IMR-90 (cell line): ENCODE results near the gene PPP1R13L. TPM values are rescaled to one million over a fixed set of nuclear protein-coding genes. Genes with fewer than 3 reads are reported as not detected.

Experiments used
- ATAC-seq: fragments of 200-7000 bp; cut with Tn5 transposase; 2 replicates; pipeline ENCODE4 v1.9.1; 2020; ENCODE audit warnings: low read depth, mild to moderate bottlenecking, moderate library complexity
- BruUV-seq: library from RNA; stranded (reverse); fragments of 400-500 nt; replicated peaks from 2 replicates; lab custom pipeline; 2021; lab: Mats Ljungman, UMichigan
- CTCF ChIA-PET: fragments of 300-600 bp; formaldehyde crosslinking; extraction: SDS; loops from one replicate; lab custom pipeline; 2021; ENCODE audit warnings: antibody characterized with exemption; lab: Yijun Ruan, JAX
- POLR2A ChIA-PET: fragments of 300-600 bp; sonication (Branson Sonifier 250); formaldehyde crosslinking; loops from one replicate; lab custom pipeline; 2022; ENCODE audit warnings: antibody characterized with exemption; ENCODE audit not compliant: unreplicated experiment; lab: Charles Lee
- DNase-seq: peaks from one replicate; pipeline ENCODE4 v3.0.0; 2013
- H2AFZ ChIP-seq: replicated peaks from 2 replicates; pipeline ENCODE3; 2013; ENCODE audit warnings: low read length, mild to moderate bottlenecking; ENCODE audit not compliant: poor library complexity
- H2AK5ac ChIP-seq: 2 replicates; pipeline ENCODE4 v1.6.1; 2013; ENCODE audit warnings: low read depth, low read length, inconsistent platforms
- H2AK9ac ChIP-seq: replicated peaks from 2 replicates; pipeline ENCODE3; 2013; ENCODE audit warnings: mild to moderate bottlenecking, low read depth, low read length, moderate library complexity; ENCODE audit not compliant: poor library complexity
- H2BK120ac ChIP-seq: 2 replicates; pipeline ENCODE4 v1.6.1; 2013; ENCODE audit warnings: low read depth, low read length, inconsistent platforms
- H2BK15ac ChIP-seq: 3 replicates; pipeline ENCODE4 v1.6.1; 2013; ENCODE audit warnings: low read depth, low read length, inconsistent platforms
- H2BK20ac ChIP-seq: 2 replicates; pipeline ENCODE4 v1.6.1; 2013; ENCODE audit warnings: low read depth, mild to moderate bottlenecking, inconsistent platforms, low read length, moderate library complexity
- H2BK5ac ChIP-seq: 2 replicates; pipeline ENCODE4 v1.6.1; 2013; ENCODE audit warnings: mild to moderate bottlenecking, low read depth, low read length, inconsistent platforms; ENCODE audit not compliant: poor library complexity, severe bottlenecking
- H3K14ac ChIP-seq: replicated peaks from 2 replicates; pipeline ENCODE4 v1.6.1; 2013; ENCODE audit warnings: low read depth, low read length, inconsistent platforms
- H3K18ac ChIP-seq: 2 replicates; pipeline ENCODE4 v1.6.1; 2013; ENCODE audit warnings: low read depth, low read length, control low read depth
- H3K23ac ChIP-seq: 2 replicates; pipeline ENCODE4 v1.6.1; 2013; ENCODE audit warnings: low read depth, low read length, inconsistent platforms
- H3K27ac ChIP-seq: 2 replicates; pipeline ENCODE4 v1.5.1; 2013; ENCODE audit warnings: mild to moderate bottlenecking, control low read depth, low read length; ENCODE audit not compliant: insufficient read depth
- H3K27me3 ChIP-seq: 2 replicates; pipeline ENCODE4 v1.6.1; 2013; ENCODE audit warnings: low read length; ENCODE audit not compliant: control insufficient read depth, insufficient read depth
- H3K36me3 ChIP-seq: 2 replicates; pipeline ENCODE4 v1.6.1; 2013; ENCODE audit warnings: low read length, mixed read lengths; ENCODE audit not compliant: control insufficient read depth, insufficient read depth
- H3K4ac ChIP-seq: 2 replicates; pipeline ENCODE4 v1.6.1; 2013; ENCODE audit warnings: low read depth, low read length, inconsistent platforms
- H3K4me1 ChIP-seq: 2 replicates; pipeline ENCODE4 v1.6.1; 2013; ENCODE audit warnings: low read length, mixed read lengths; ENCODE audit not compliant: control insufficient read depth, insufficient read depth
- H3K4me2 ChIP-seq: 2 replicates; pipeline ENCODE4 v1.6.1; 2013; ENCODE audit warnings: low read depth, mild to moderate bottlenecking, control low read depth, low read length, moderate library complexity
- H3K4me3 ChIP-seq: 2 replicates; pipeline ENCODE4 v1.5.1; 2013; ENCODE audit warnings: low read depth, mild to moderate bottlenecking, control low read depth, low read length, moderate library complexity; ENCODE audit not compliant: insufficient read depth
- H3K56ac ChIP-seq: 2 replicates; pipeline ENCODE4 v1.6.1; 2013; ENCODE audit warnings: low read length, inconsistent platforms; ENCODE audit not compliant: insufficient read depth; ENCODE audit errors: extremely low read depth
- H3K79me1 ChIP-seq, 2 experiments: 2 replicates each; pipeline ENCODE4 v1.6.1; 2013; ENCODE audit warnings: low read length in 2 of 2, inconsistent platforms in 1 of 2, low read depth in 1 of 2
- H3K9ac ChIP-seq: 2 replicates; pipeline ENCODE4 v1.6.1; 2013; ENCODE audit warnings: low read depth, low read length, control low read depth
- H3K9me1 ChIP-seq: 2 replicates; pipeline ENCODE4 v1.6.1; 2013; ENCODE audit warnings: low read length, inconsistent platforms; ENCODE audit not compliant: insufficient read depth
- H3K9me3 ChIP-seq: 2 replicates; pipeline ENCODE4 v1.6.1; 2013; ENCODE audit warnings: low read length; ENCODE audit not compliant: control insufficient read depth, insufficient read depth
- H4K20me1 ChIP-seq: 2 replicates; pipeline ENCODE4 v1.6.1; 2013; ENCODE audit warnings: low read length, inconsistent platforms; ENCODE audit not compliant: insufficient read depth
- H4K5ac ChIP-seq: 2 replicates; pipeline ENCODE4 v1.6.1; 2013; ENCODE audit warnings: mild to moderate bottlenecking, low read depth, low read length, control low read depth
- H4K8ac ChIP-seq, 2 experiments: 2 replicates each; pipeline ENCODE4 v1.6.1; 2013; ENCODE audit warnings: low read depth in 2 of 2, low read length in 2 of 2, control low read depth in 1 of 2, inconsistent platforms in 1 of 2
- H4K91ac ChIP-seq: 2 replicates; pipeline ENCODE4 v1.6.1; 2013; ENCODE audit warnings: low read depth, low read length, inconsistent platforms; ENCODE audit not compliant: insufficient read depth
- BHLHE40 ChIP-seq: fragments of 150-350 bp; IDR thresholded peaks from 2 replicates; pipeline ENCODE4 v1.6.1; 2016; ENCODE audit warnings: mild to moderate bottlenecking, low read depth, low read length
- CEBPB ChIP-seq: IDR thresholded peaks from 2 replicates; pipeline ENCODE4 v1.6.1; 2012; ENCODE audit warnings: low read depth, low read length, improper control_type of control experiment
- CHD1 ChIP-seq: IDR thresholded peaks from 2 replicates; pipeline ENCODE4 v1.6.1; 2012; ENCODE audit warnings: low read depth, low read length, improper control_type of control experiment
- CTCF ChIP-seq: conservative IDR thresholded peaks from 2 replicates; pipeline ENCODE4 v1.5.1; 2012; ENCODE audit warnings: mild to moderate bottlenecking, low read depth, low read length, improper control_type of control experiment
- ELK1 ChIP-seq: fragments of 150-350 bp; IDR thresholded peaks from 2 replicates; pipeline ENCODE4 v1.6.1; 2016; ENCODE audit warnings: low read depth, mild to moderate bottlenecking, low read length, moderate library complexity, borderline replicate concordance
- FOS ChIP-seq: fragments of 150-350 bp; IDR thresholded peaks from 2 replicates; pipeline ENCODE4 v1.6.1; 2016; ENCODE audit warnings: low read depth, low read length
- MAFK ChIP-seq: IDR thresholded peaks from 2 replicates; pipeline ENCODE4 v1.6.1; 2012; ENCODE audit warnings: low read depth, low read length, improper control_type of control experiment
- MAZ ChIP-seq: IDR thresholded peaks from 2 replicates; pipeline ENCODE4 v1.6.1; 2012; ENCODE audit warnings: low read depth, mild to moderate bottlenecking, low read length, improper control_type of control experiment, moderate library complexity, borderline replicate concordance
- MXI1 ChIP-seq: IDR thresholded peaks from 2 replicates; pipeline ENCODE4 v1.6.1; 2012; ENCODE audit warnings: low read depth, mild to moderate bottlenecking, low read length, moderate library complexity, borderline replicate concordance
- NFE2L2 ChIP-seq: fragments of 150-350 bp; IDR thresholded peaks from 2 replicates; pipeline ENCODE4 v1.6.1; 2016; ENCODE audit warnings: low read depth, mild to moderate bottlenecking, low read length
- POLR2A ChIP-seq: IDR thresholded peaks from 2 replicates; pipeline ENCODE4 v1.6.1; 2012; ENCODE audit warnings: mild to moderate bottlenecking, low read depth, low read length
- RAD21 ChIP-seq: IDR thresholded peaks from 2 replicates; pipeline ENCODE4 v1.6.1; 2012; ENCODE audit warnings: low read length, improper control_type of control experiment
- RCOR1 ChIP-seq: IDR thresholded peaks from 2 replicates; pipeline ENCODE4 v1.6.1; 2012; ENCODE audit warnings: mild to moderate bottlenecking, low read length, improper control_type of control experiment; ENCODE audit not compliant: insufficient replicate concordance
- RFX5 ChIP-seq: IDR thresholded peaks from 2 replicates; pipeline ENCODE4 v1.8.0; 2012; ENCODE audit warnings: low read depth, mild to moderate bottlenecking, low read length, moderate library complexity
- SMC3 ChIP-seq: fragments of 150-350 bp; IDR thresholded peaks from 2 replicates; pipeline ENCODE4 v1.6.1; 2016; ENCODE audit warnings: low read depth, mild to moderate bottlenecking, antibody characterized with exemption, low read length, moderate library complexity
- USF2 ChIP-seq: fragments of 150-350 bp; IDR thresholded peaks from 2 replicates; pipeline ENCODE4 v1.6.1; 2017; ENCODE audit warnings: mild to moderate bottlenecking, antibody characterized with exemption, low read length, low read depth
- WGBS, 2 experiments: methylation state at CpG; one replicate each; pipeline versions ENCODE4 v1.1.5 to v1.1.7; 2013; ENCODE audit warnings: missing lambda C conversion rate in 2 of 2; ENCODE audit not compliant: insufficient read length in 1 of 2; ENCODE audit errors: extremely low coverage in 2 of 2; 5-methylcytosine and 5-hydroxymethylcytosine counted together
- dilution Hi-C: fragments of 300-500 bp; cut with HindIII; formaldehyde crosslinking; loops from one replicate; pipeline ENCODE4 v1.14.3; 2018; ENCODE audit warnings: low sequenced_read_pairs; ENCODE audit not compliant: unreplicated experiment
- in situ Hi-C: fragments of 300-500 bp; cut with MboI; formaldehyde crosslinking; loops from 3 replicates; pipeline ENCODE4 v1.14.3; 2019; ENCODE audit warnings: low sequenced_read_pairs, inconsistent platforms, mixed read lengths
- intact Hi-C: fragments of 100-400 bp; cut with micrococcal nuclease; formaldehyde crosslinking; loops from 2 replicates; pipeline ENCODE4 v1.10.0; 2022
- polyA plus RNA-seq, 3 experiments: library from polyadenylated mRNA; depleted of rRNA; stranded (reverse); fragments of >200 nt; gene quantifications; 2 replicates each; pipeline ENCODE4 v1.2.3, GENCODE V29; 2012; ENCODE audit warnings: low replicate concordance in 1 of 3
- total RNA-seq: library from RNA; depleted of rRNA; stranded (reverse); fragments of >200 nt; gene quantifications from 2 replicates; pipeline ENCODE4 v1.2.3, GENCODE V29; 2012

Gene PPP1R13L
- total and polyA plus RNA-seq, 2 of the 4 experiments (the other 2 are of a cell fraction) = 3.0 to 13.3 TPM

GRCh38 chr19:45349126-45349415, 55.8 kb downstream of the PPP1R13L start:
- dilution Hi-C loops = no loop called here

More at GRCh38 chr19:45349126-45349415, 55.8 kb downstream of the PPP1R13L start:
- no peaks in the 10 kb centered on the region for H3K4me1 ChIP-seq
- peaks cover 2% of the 10 kb centered on the region; the same call in 1 of the 2 replicates for H3K27me3 ChIP-seq
- DNase-seq = no peak
- 0 out of 4 replicates have a peak, but pooled peaks cover 0 to 4% of the 10 kb centered on the region in 2 experiments for H3K79me1 ChIP-seq
- H2BK15ac ChIP-seq = no peak overlapping the region
- H3K36me3 ChIP-seq = peaks cover 32% of the 10 kb centered on the region
- in situ Hi-C loops (no loop called here), intact Hi-C loops (no loop called here)
- no peak overlapping the region for H3K18ac ChIP-seq
- WGBS, 2 experiments = no CpG with 5 or more reads among the region's 3 CpGs
- H2BK20ac ChIP-seq = no peak overlapping the region
- H4K5ac ChIP-seq = no peak overlapping the region
- no peak overlapping the region for H3K4me3 ChIP-seq
- H3K9ac ChIP-seq = no peak overlapping the region
- H3K9me1 ChIP-seq = peaks cover 2% of the 10 kb centered on the region; the same call in 1 of the 2 replicates
- H2BK120ac ChIP-seq = no peak overlapping the region
- TF ChIP-seq CHD1 (no peak), CTCF (no peak), USF2 (no peak), SMC3 (no peak), ELK1 (no peak), RCOR1 (no peak), MXI1 (no peak), RFX5 (no peak), POLR2A (no peak), BHLHE40 (no peak), MAZ (no peak), FOS (no peak), MAFK (no peak), RAD21 (no peak), CEBPB (no peak), NFE2L2 (no peak)
- ChIA-PET CTCF (no interaction called here), POLR2A (no interaction called here)
- H4K8ac ChIP-seq = no peak overlapping the region
- no peaks in the 10 kb centered on the region for H3K9me3 ChIP-seq
- H3K4me2 ChIP-seq = no peak overlapping the region
- no TSS peak for BruUV-seq
- no peak overlapping the region for H3K14ac ChIP-seq
- H3K56ac ChIP-seq = no peak overlapping the region
- no peak overlapping the region for H3K27ac ChIP-seq
- peaks cover 15% of the 10 kb centered on the region for H4K20me1 ChIP-seq
- ATAC-seq = no peak
- H2AFZ ChIP-seq = peak overlapping the region; percentile 23
- no peak overlapping the region for H2BK5ac ChIP-seq
- no peak overlapping the region for H4K91ac ChIP-seq
- H3K23ac ChIP-seq = no peak overlapping the region
- no peak overlapping the region for H2AK5ac ChIP-seq
- H2AK9ac ChIP-seq = peak overlapping the region; percentile 78
- no peak overlapping the region for H3K4ac ChIP-seq
